ENCODE data around the gene FNDC11.

- TF ChIP-seq POLR2A (IDR thresholded peaks at IDR 0.05), result no peak
- TF ChIP-seq CTCF (IDR thresholded peaks at IDR 0.05), result no peak
Observed at GRCh38 chr20:63530788-63531160, 23.2 kb upstream of the FNDC11 start.
